NCI-H524 (cell line): ENCODE measurements around the gene CADM2.

Experiments
- DNase-seq, 2 experiments: peaks; one replicate each; lab custom pipeline; 2025; lab: John Stamatoyannopoulos, UW

Gene CADM2

GRCh38 chr3:84984429-84984828, 25.6 kb downstream of the CADM2 start:
- no peak for DNase-seq

GRCh38 chr3:84985795-84986194, 27.0 kb downstream of the CADM2 start:
- DNase-seq, result no peak

- DNase-seq, result no peak
Observed at GRCh38 chr3:84987706-84988504, 29.1 kb downstream of the CADM2 start.

GRCh38 chr3:84989102-84989501, 30.3 kb downstream of the CADM2 start:
- no peak for DNase-seq

GRCh38 chr3:84991422-84991900, 32.7 kb downstream of the CADM2 start:
- no peak for DNase-seq

- no peak for DNase-seq
Observed at GRCh38 chr3:84993956-84994355, 35.2 kb downstream of the CADM2 start.

GRCh38 chr3:84998545-84998944, 39.8 kb downstream of the CADM2 start:
- DNase-seq, result no peak

- no peak for DNase-seq
Observed at GRCh38 chr3:85003479-85003878, 44.7 kb downstream of the CADM2 start.

GRCh38 chr3:85004147-85004546, 45.4 kb downstream of the CADM2 start:
- DNase-seq, result no peak

GRCh38 chr3:85005946-85006345, 47.2 kb downstream of the CADM2 start:
- no peak for DNase-seq

GRCh38 chr3:85007195-85008094, 48.7 kb downstream of the CADM2 start:
- DNase-seq, result no peak

- DNase-seq, result no peak
Observed at GRCh38 chr3:85020828-85021227, 62.0 kb downstream of the CADM2 start.

GRCh38 chr3:85030052-85030451, 71.3 kb downstream of the CADM2 start:
- no peak for DNase-seq

GRCh38 chr3:85037203-85037602, 78.4 kb downstream of the CADM2 start:
- DNase-seq, result no peak

- DNase-seq, result no peak
Observed at GRCh38 chr3:85041001-85041400, 82.2 kb downstream of the CADM2 start.

GRCh38 chr3:85041562-85042055, 82.8 kb downstream of the CADM2 start:
- no peak for DNase-seq

GRCh38 chr3:85050821-85051220, 92.0 kb downstream of the CADM2 start:
- DNase-seq, result no peak

GRCh38 chr3:85051786-85052185, 93.0 kb downstream of the CADM2 start:
- no peak for DNase-seq

GRCh38 chr3:85053626-85054025, 94.8 kb downstream of the CADM2 start:
- DNase-seq, result no peak

- no peak for DNase-seq
Observed at GRCh38 chr3:85054579-85054978, 95.8 kb downstream of the CADM2 start.

- DNase-seq, result no peak
Observed at GRCh38 chr3:85068911-85069310, 110.1 kb downstream of the CADM2 start.

- DNase-seq, result no peak
Observed at GRCh38 chr3:85074003-85074402, 115.2 kb downstream of the CADM2 start.

GRCh38 chr3:85075663-85076062, 116.9 kb downstream of the CADM2 start:
- DNase-seq, result no peak
